ENCODE measurements around the gene HEATR5A.

- TF ChIP-seq CTCF (IDR thresholded peaks at IDR 0.05) (no peak), POLR2A (IDR thresholded peaks at IDR 0.05) (no peak)
Observed at GRCh38 chr14:31265701-31266398, 154.5 kb downstream of the HEATR5A start.

Measured in Peyer's patch (tissue), 4 donors.